Measurements from ENCODE around the gene TM9SF3.
"Not testable (repeated sequence)": the region's sequence is repeated elsewhere in the genome, so short reads cannot be mapped to it uniquely, and the experiment has no call there.

Gene TM9SF3

GRCh38 chr10:96556003-96556402, 30.8 kb downstream of the TM9SF3 start:
- no peaks in the 10 kb centered on the region for H3K4me1 Mint-ChIP-seq
- no peaks in the 10 kb centered on the region for H3K27me3 Mint-ChIP-seq
- H3K9me3 Mint-ChIP-seq, result no peaks in the 10 kb centered on the region
- no peak overlapping the region for H3K27ac Mint-ChIP-seq
- DNase-seq (no peak), ATAC-seq (no peak)
- no peak overlapping the region for H3K4me3 Mint-ChIP-seq

DNA sequence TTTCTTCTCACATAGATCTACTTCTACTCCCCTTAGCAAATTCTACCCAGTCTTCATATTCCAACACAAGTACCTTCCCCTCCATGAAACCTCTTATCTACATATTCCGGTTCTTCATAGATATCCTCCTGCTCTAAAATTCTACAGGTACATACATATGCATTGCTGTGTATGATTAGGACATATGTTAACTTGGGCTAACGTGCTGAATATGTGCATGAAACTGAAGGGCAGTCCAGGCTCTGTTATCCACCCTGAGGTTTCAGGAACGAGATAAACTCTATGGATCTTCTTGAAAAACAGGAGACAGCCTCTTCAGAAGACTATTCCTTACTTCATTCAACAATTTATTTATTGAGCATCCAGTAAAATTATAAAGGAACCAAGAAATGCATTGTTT, 31.5 kb downstream of the TM9SF3 start:
- Mint-ChIP-seq H3K4me3 (no peak overlapping the region), H3K4me1 (no peaks in the 10 kb centered on the region), H3K9me3 (no peaks in the 10 kb centered on the region), H3K27me3 (no peaks in the 10 kb centered on the region), H3K27ac (no peak overlapping the region)
- DNase-seq (no peak), ATAC-seq (no peak)

DNA sequence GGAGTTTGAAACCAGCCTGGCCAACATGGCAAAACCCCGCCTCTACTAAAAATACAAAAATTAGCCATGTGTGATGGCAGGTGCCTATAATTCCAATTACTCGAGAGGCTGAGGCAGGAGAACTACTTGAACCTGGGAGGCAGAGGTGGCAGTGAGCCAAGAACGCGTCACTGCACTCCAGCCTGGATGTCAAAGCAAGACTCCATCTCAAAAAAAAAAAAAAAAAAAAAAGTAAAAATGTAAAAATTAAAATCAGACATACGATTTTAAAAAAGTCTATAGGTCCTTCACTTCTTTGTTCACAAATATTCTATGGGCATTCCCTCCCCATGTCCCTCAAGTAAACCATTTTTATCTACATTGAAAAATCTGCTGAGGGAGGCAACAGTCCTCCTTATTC, 38.2 kb downstream of the TM9SF3 start:
- DNase-seq (no peak), ATAC-seq (no peak)
- Mint-ChIP-seq H3K27me3 (no peaks in the 10 kb centered on the region), H3K4me1 (no peaks in the 10 kb centered on the region), H3K9me3 (no peaks in the 10 kb centered on the region), H3K4me3 (no peak overlapping the region), H3K27ac (no peak overlapping the region)

- not testable (repeated sequence) for H3K27me3 Mint-ChIP-seq, ATAC-seq, DNase-seq, H3K27ac Mint-ChIP-seq, H3K9me3 Mint-ChIP-seq, H3K4me3 Mint-ChIP-seq, H3K4me1 Mint-ChIP-seq
These were observed 41.3 kb downstream of the TM9SF3 start for GRCh38 chr10:96545558-96545957.

DNA sequence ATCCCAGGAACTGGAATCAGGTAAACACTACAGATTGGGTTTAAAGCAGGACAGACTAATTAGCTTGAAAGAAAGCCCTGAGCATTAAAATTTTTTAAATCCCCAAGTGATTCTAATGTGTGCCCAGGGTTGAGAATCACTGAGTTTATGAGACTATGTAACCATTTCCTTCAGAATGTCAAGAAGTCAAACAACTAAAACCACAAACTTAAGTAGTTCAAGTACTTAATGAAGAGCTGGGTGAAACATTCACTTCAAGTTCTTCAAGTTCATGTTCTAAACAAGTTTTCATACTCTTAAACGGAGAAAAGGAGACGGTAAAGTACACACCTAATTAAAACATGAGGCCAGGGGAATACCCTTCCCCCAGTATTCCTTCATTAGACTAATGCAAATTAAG, 44.9 kb downstream of the TM9SF3 start:
- no peaks in the 10 kb centered on the region for H3K27me3 Mint-ChIP-seq
- no peak overlapping the region for H3K4me3 Mint-ChIP-seq
- DNase-seq (no peak), ATAC-seq (no peak)
- peaks cover 7% of the 10 kb centered on the region for H3K4me1 Mint-ChIP-seq
- peak overlapping the region in 1 of 2 donors; percentile 71 for H3K27ac Mint-ChIP-seq
- H3K9me3 Mint-ChIP-seq, result no peaks in the 10 kb centered on the region

DNA sequence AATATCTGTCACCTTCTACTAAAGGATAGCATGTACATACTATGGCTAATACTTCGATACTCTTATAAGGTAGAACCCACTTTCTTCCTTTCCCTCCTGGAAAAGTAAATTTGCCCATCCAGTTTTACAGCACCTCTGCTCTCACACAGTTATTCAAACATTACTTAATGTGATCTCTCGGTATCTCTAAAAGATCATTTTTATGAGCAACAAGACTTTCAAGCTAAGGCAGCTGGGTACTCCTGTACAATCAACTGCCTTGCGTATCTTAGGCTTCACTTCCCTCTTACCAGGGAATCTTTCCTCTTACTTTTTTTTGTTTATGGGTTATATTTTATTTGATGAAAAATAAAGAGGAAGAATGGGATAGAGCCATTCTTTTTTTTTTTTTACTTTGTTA, 46.6 kb downstream of the TM9SF3 start:
- Mint-ChIP-seq H3K27me3 (no peaks in the 10 kb centered on the region), H3K4me3 (no peak overlapping the region), H3K9me3 (no peaks in the 10 kb centered on the region), H3K4me1 (peaks cover 7% of the 10 kb centered on the region), H3K27ac (no peak overlapping the region)
- DNase-seq (no peak), ATAC-seq (no peak)

- Mint-ChIP-seq H3K9me3 (no peaks in the 10 kb centered on the region), H3K4me1 (peaks cover 7% of the 10 kb centered on the region), H3K27ac (no peak overlapping the region), H3K4me3 (no peak overlapping the region), H3K27me3 (no peaks in the 10 kb centered on the region)
- no peak for ATAC-seq
- no peak for DNase-seq
These were observed 48.1 kb downstream of the TM9SF3 start for GRCh38 chr10:96538683-96539082.

GRCh38 chr10:96536129-96536528, 50.7 kb downstream of the TM9SF3 start:
- ATAC-seq (no peak), DNase-seq (no peak)
- Mint-ChIP-seq H3K4me3 (no peak overlapping the region), H3K27ac (no peak overlapping the region), H3K4me1 (no peaks in the 10 kb centered on the region), H3K27me3 (no peaks in the 10 kb centered on the region), H3K9me3 (no peaks in the 10 kb centered on the region)

- Mint-ChIP-seq H3K4me1 (no peaks in the 10 kb centered on the region), H3K4me3 (no peak overlapping the region), H3K27me3 (no peaks in the 10 kb centered on the region), H3K27ac (no peak overlapping the region), H3K9me3 (no peaks in the 10 kb centered on the region)
- DNase-seq (no peak), ATAC-seq (no peak)
These were observed 54.3 kb downstream of the TM9SF3 start for GRCh38 chr10:96532523-96532922.

DNA sequence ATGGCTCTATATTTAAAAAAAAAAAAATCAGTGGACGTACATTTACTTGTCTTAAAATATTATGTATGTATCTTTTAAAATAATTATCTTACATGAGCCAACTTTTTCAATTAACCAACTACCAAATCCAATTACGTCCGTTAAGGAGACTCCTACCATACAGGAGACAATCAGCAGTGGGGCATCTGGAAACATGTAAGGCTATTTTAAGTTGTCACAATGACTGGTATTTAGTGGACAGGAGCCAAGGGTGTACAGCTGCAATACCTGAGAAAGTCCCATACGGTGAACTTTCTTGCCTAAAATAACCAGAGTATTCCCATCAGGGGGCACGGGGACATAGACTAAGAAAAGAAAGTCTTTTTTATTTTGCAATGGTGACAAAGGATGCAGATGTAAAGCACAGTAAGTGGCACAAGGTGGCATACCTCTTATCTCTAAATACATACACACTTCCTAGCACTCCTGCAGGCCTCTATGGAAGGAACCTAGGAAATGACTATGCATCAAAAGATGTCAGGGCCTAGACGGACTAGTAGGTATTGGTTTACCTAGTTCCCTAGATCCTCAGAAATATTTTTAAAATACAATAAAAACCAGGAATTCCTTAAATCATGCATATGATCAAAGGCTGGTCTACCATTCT, 57.1 kb downstream of the TM9SF3 start:
- no peak overlapping the region for H3K4me3 Mint-ChIP-seq
- no peak for ATAC-seq
- no peaks in the 10 kb centered on the region for H3K27me3 Mint-ChIP-seq
- no peaks in the 10 kb centered on the region for H3K4me1 Mint-ChIP-seq
- no peaks in the 10 kb centered on the region for H3K9me3 Mint-ChIP-seq
- DNase-seq, result no peak
- no peak overlapping the region for H3K27ac Mint-ChIP-seq

- DNase-seq, result no peak
- H3K9me3 Mint-ChIP-seq, result no peaks in the 10 kb centered on the region
- no peaks in the 10 kb centered on the region for H3K27me3 Mint-ChIP-seq
- no peaks in the 10 kb centered on the region for H3K4me1 Mint-ChIP-seq
- H3K4me3 Mint-ChIP-seq, result no peak overlapping the region
- no peak overlapping the region for H3K27ac Mint-ChIP-seq
- no peak for ATAC-seq
These were observed 62.1 kb downstream of the TM9SF3 start for GRCh38 chr10:96524741-96525140.

GRCh38 chr10:96517284-96517683, 69.5 kb downstream of the TM9SF3 start:
- Mint-ChIP-seq H3K4me3 (no peak overlapping the region), H3K9me3 (no peaks in the 10 kb centered on the region), H3K27ac (no peak overlapping the region), H3K4me1 (peaks cover 23% of the 10 kb centered on the region), H3K27me3 (peaks cover 49% of the 10 kb centered on the region)
- DNase-seq (no peak), ATAC-seq (no peak)

DNA sequence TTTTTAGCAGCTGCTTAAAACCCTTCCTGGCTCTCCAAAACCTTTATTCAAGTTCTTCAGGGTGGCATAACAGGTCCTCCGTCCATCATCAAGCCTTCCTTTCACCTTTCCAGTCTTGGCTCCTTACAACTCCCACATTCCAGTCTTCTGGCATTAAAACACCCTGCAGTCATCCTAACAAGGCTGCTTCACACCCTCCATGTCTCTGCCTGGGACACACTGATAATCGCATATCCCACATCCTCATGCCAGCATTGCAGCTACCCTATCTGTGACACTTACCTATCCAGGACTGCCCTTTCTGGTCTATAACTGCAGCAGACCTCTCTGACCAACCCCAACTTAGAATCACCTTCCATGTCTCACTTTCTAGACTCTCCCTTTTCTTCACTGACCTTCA, 70.5 kb downstream of the TM9SF3 start:
- H3K4me3 Mint-ChIP-seq, result no peak overlapping the region
- H3K27ac Mint-ChIP-seq, result no peak overlapping the region
- ATAC-seq, result no peak
- H3K4me1 Mint-ChIP-seq, result peaks cover 29% of the 10 kb centered on the region
- peaks cover 59% of the 10 kb centered on the region for H3K27me3 Mint-ChIP-seq
- H3K9me3 Mint-ChIP-seq, result no peaks in the 10 kb centered on the region
- DNase-seq, result no peak

- H3K4me3 Mint-ChIP-seq, result peak within 1 kb of the TSS; percentile 74 to 80
- peak; percentile 79 for ATAC-seq
- DNase-seq, result peak; percentile 63 to 78
- peaks cover 29% of the 10 kb centered on the region for H3K4me1 Mint-ChIP-seq
- peak within 1 kb of the TSS in 1 of 2 donors; percentile 95 for H3K27ac Mint-ChIP-seq
- H3K9me3 Mint-ChIP-seq, result no peaks in the 10 kb centered on the region
- peaks cover 75% of the 10 kb centered on the region for H3K27me3 Mint-ChIP-seq
These were observed 72.9 kb downstream of the TM9SF3 start, which contains the start of gene TLL2 for GRCh38 chr10:96513698-96514561. TLL2 (minus strand) TSS chr10:96513926; CDS start chr10:96513685, 241 bp downstream.

DNA sequence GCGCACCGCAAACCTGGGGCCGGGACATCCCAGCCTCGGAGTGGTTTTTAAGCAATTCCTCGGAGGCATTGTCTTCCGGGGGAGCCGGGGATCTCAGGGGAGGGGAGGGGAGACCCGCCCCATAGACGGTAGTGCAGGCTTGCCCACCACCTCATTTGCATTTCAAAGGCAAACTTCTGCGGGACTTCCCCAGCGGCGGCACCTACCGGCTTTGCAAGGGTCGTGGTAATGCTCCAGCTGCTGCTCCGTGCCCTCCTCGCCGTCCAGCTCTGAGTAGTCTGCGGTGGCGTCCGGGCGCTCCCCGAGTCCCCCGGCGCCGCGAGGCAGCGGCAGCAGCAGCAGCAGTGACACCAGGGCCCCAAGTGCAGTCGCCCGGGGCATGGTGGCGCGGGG, 73.5 kb downstream of the TM9SF3 start:
- Mint-ChIP-seq H3K4me3 (peak overlapping the region; percentile 74 to 80), H3K9me3 (no peaks in the 10 kb centered on the region), H3K27me3 (peaks cover 75% of the 10 kb centered on the region), H3K4me1 (peaks cover 29% of the 10 kb centered on the region), H3K27ac (no peak overlapping the region)
- ATAC-seq (peak; percentile 83), DNase-seq (peak in 1 of 2 donors; percentile 61)

DNA sequence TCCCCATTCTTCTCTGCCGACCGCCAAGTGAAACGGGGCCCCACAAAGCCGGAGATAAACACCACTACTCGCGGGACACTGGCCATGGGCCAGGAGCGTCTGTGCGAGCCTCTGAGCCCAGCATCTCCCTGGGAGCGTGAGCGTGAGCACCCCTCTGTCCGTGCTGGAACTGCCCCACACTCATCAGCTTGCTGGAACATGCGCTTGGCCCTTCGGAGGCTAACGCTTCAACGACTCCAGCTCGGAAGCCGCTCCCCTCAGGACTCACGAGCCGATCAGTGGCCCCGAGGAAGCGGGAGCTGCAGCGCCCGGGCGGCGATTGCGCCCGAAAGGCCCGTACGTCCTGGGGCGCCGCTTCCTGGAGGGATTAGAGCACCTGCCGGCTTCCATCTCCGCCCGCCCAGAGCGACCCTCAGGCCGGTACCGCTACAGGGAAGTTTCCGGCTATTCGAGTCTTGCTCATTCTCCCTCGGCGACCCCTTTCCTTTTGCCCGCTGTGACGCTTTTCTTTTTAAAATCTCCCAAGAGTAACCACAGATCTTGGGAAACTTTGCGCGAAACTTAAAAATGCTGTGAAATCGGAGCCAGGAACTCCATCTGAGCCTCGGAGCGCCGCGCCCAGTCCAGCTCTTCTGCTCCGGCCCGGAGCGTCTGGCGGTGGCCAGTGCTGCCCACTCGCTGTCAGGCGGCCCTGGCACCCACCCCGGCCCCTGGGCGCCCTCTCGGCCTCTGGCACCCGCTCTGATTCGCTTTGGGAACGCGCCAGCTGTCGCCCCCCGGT, 74.1 kb downstream of the TM9SF3 start:
- Mint-ChIP-seq H3K27ac (peak overlapping the region in 1 of 2 donors; percentile 79), H3K27me3 (peaks cover 80% of the 10 kb centered on the region), H3K4me1 (peaks cover 29% of the 10 kb centered on the region), H3K4me3 (peak overlapping the region; percentile 74 to 80), H3K9me3 (no peaks in the 10 kb centered on the region)
- peak; percentile 19 to 25 for DNase-seq
- ATAC-seq, result no peak
